HuH-7.5 (cell line): ENCODE results near the gene FRG2B.
"Not testable (repeated sequence)": the region's sequence is repeated elsewhere in the genome, so short reads cannot be mapped to it uniquely, and the experiment has no call there.

Source experiments
- DNase-seq: peaks from one replicate; pipeline ENCODE4 v3.0.0; 2011; ENCODE audit warnings: low spot score

FRG2B gene

GRCh38 chr10:133626695-133627094 lies at the start of gene FRG2B:
Gene FRG2B, minus strand, starts transcription at chr10:133626795. Its CDS starts 53 bp downstream, at chr10:133626742.
- DNase-seq = not testable (repeated sequence)

GRCh38 chr10:133667446-133667845 lies 40.9 kb upstream of the FRG2B start:
- not testable (repeated sequence) for DNase-seq

- DNase-seq = not testable (repeated sequence)
Measured at GRCh38 chr10:133663544-133664160, 37.1 kb upstream of the FRG2B start.

- not testable (repeated sequence) for DNase-seq
Measured at GRCh38 chr10:133661122-133661521, 34.5 kb upstream of the FRG2B start.

GRCh38 chr10:133660516-133660915 lies 33.9 kb upstream of the FRG2B start:
- DNase-seq = not testable (repeated sequence)

- DNase-seq = not testable (repeated sequence)
Measured at GRCh38 chr10:133657276-133657675, 30.7 kb upstream of the FRG2B start.

GRCh38 chr10:133648872-133649455 lies 22.4 kb upstream of the FRG2B start:
- DNase-seq = not testable (repeated sequence)

GRCh38 chr10:133647075-133647748 lies 20.6 kb upstream of the FRG2B start:
- not testable (repeated sequence) for DNase-seq

- DNase-seq = not testable (repeated sequence)
Measured at GRCh38 chr10:133637846-133638235, 11.2 kb upstream of the FRG2B start.

- DNase-seq = not testable (repeated sequence)
Measured at GRCh38 chr10:133637202-133637845, 10.7 kb upstream of the FRG2B start.

GRCh38 chr10:133630723-133631249 lies 4.2 kb upstream of the FRG2B start:
- DNase-seq = not testable (repeated sequence)

GRCh38 chr10:133622544-133622943 lies 4.1 kb downstream of the FRG2B start:
- DNase-seq = not testable (repeated sequence)

- DNase-seq = no peak
Measured at GRCh38 chr10:133618851-133619250, 7.7 kb downstream of the FRG2B start.

GRCh38 chr10:133617196-133617595 lies 9.4 kb downstream of the FRG2B start:
- no peak for DNase-seq

- DNase-seq = no peak
Measured at GRCh38 chr10:133616371-133617130, 10.0 kb downstream of the FRG2B start.

- no peak for DNase-seq
Measured at GRCh38 chr10:133614830-133615580, 11.6 kb downstream of the FRG2B start.

GRCh38 chr10:133613699-133614098 lies 12.9 kb downstream of the FRG2B start:
- DNase-seq = no peak

GRCh38 chr10:133611079-133611478 lies 15.5 kb downstream of the FRG2B start:
- DNase-seq = no peak

GRCh38 chr10:133608855-133609254 lies 17.7 kb downstream of the FRG2B start:
- no peak for DNase-seq

- not testable (repeated sequence) for DNase-seq
Measured at GRCh38 chr10:133603434-133603833, 23.2 kb downstream of the FRG2B start.

- no peak for DNase-seq
Measured at GRCh38 chr10:133600657-133601056, 25.9 kb downstream of the FRG2B start.
